ENCODE data around the gene PROX1. TPM values are rescaled to one million over a fixed set of nuclear protein-coding genes. Genes with fewer than 3 reads are reported as not detected.

Gene PROX1
- total and polyA plus RNA-seq, 11 donors: 6.9 to 145 (median 64.4) TPM

DNA sequence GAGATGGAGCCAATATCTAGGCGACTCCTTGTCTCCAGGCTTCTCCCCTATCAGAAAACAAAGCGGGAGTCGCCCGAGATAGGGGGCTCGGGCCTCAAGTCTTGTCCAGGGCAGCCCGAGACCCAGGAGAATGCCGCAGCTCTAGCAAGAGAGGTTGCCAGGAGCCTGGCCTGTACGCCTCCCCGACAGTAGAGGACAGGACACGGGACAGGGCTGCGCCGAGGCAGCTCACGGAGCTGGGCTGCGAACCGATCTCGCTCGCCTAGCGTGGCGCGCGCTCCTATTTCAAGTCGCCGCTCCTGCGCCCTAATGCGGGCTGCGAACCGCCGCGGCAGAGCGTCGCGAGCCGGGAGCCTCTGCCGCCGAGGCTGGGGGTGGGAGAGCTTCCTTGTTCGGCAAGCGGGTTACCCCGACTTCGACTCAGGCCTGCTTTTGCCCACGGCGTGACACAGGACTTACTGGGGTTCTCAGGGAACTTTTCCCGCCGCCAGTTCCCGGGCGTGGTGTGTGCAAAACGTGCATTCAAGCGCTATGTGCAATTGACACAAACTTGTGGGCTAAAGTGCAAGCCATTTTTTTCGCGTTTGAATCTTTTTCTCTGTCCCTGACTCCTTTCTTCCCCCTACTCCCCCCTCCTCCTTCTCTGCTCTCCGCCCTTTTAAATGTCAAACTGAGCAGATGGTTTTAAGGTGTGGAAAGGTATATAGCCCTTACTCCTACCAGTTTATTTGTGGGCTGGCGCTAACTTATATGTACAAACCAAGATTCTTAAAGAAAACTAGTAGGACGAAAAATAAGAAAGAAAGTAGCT is 2.4 kb upstream of the PROX1 start:
- intact Hi-C loops (cut with DNase I): loop anchor here in 9 of 10 donors (2.0 to 10.0 kb wide), 10 partner anchors 42 to 861 kb away; no protein-coding TSS in a partner anchor
- peak overlapping the region in 1 of 12 donors; percentile 9 for H3K27ac ChIP-seq
- TF ChIP-seq, protein P1, sequence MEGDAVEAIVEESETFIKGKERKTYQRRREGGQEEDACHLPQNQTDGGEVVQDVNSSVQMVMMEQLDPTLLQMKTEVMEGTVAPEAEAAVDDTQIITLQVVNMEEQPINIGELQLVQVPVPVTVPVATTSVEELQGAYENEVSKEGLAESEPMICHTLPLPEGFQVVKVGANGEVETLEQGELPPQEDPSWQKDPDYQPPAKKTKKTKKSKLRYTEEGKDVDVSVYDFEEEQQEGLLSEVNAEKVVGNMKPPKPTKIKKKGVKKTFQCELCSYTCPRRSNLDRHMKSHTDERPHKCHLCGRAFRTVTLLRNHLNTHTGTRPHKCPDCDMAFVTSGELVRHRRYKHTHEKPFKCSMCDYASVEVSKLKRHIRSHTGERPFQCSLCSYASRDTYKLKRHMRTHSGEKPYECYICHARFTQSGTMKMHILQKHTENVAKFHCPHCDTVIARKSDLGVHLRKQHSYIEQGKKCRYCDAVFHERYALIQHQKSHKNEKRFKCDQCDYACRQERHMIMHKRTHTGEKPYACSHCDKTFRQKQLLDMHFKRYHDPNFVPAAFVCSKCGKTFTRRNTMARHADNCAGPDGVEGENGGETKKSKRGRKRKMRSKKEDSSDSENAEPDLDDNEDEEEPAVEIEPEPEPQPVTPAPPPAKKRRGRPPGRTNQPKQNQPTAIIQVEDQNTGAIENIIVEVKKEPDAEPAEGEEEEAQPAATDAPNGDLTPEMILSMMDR (IDR thresholded peaks at IDR 0.05): no peak
- no peak for TF ChIP-seq POLR2A (IDR thresholded peaks at IDR 0.05)
- ATAC-seq (no peak), DNase-seq (peak in 2 of 5 donors; percentile 35 to 64)
- H3K36me3 ChIP-seq: no peaks in the 10 kb centered on the region
- peaks cover 6 to 82% (median 47%) of the 10 kb centered on the region in 9 donors for H3K27me3 ChIP-seq
- H3K9me3 ChIP-seq: no peaks in the 10 kb centered on the region
- 12 to 24% (median 17%) methylated on average over 37 to 52 of the region's 52 CpGs for WGBS, 4 donors
- peaks cover 0 to 33% (median 10%) of the 10 kb centered on the region in 12 donors for H3K4me1 ChIP-seq
- H3K4me3 ChIP-seq: peak overlapping the region in 7 of 12 donors; percentile 15 to 83 (median 30)

DNA sequence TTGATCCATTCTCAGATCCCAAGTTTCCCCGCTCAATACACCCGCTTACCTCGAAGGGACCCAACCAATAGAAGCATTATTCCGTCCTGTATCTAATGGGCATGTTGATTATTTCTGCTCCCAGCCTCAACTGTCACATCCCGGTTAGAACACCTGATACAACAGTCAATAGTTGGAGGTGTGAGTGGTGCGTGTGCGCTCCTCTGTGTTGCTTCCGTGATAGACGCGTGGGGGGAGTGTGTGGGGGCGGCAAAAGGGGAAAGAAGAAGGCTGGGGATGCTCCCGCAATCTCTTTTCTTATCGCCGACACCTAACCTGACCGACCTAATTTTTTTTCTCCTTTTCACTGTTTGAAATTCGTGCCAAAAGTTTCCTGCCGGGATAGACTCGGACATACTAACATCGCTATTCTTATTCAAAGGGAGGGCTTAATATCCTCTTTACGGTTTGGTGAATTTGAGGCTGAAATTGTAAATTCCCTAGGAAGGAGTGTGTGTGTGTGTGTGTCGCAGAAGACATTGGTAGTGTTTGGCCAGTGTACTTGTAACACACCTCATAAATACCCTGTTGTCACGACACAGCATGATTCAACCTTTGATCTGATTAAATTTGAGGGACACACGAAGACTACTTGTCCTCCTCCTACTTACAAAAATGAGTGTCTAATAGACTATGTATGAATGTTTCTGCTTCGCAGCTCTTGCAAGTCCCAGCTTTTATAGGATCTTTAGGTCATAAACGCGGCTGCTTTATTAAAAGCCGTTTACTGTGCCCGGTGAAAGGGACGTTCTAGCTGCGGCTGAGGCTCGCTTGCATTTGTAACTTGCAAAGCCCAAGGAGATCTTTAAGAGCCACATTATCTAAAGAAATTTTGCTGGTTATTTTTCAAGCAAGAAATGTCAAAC is 1.5 kb upstream of the PROX1 start:
- Histone ChIP-seq H3K27ac (peak overlapping the region in 4 of 12 donors; percentile 39 to 89 (median 86)), H3K9me3 (no peaks in the 10 kb centered on the region), H3K36me3 (no peaks in the 10 kb centered on the region), H3K4me1 (peaks cover 0 to 33% (median 10%) of the 10 kb centered on the region in 12 donors), H3K27me3 (peaks cover 6 to 74% (median 42%) of the 10 kb centered on the region in 9 donors), H3K4me3 (peak overlapping the region; percentile 42 to 83 (median 64))
- intact Hi-C loops (cut with DNase I): loop anchor here in 9 of 10 donors (2.0 to 10.0 kb wide), 10 partner anchors 41 to 861 kb away; no protein-coding TSS in a partner anchor
- ATAC-seq: no peak
- TF ChIP-seq, protein P1 (IDR thresholded peaks at IDR 0.05): no peak
- TF ChIP-seq POLR2A (IDR thresholded peaks at IDR 0.05): no peak
- DNase-seq: no peak
- 16 to 32% (median 26%) methylated on average over 31 of the region's 31 CpGs for WGBS, 4 donors

DNA sequence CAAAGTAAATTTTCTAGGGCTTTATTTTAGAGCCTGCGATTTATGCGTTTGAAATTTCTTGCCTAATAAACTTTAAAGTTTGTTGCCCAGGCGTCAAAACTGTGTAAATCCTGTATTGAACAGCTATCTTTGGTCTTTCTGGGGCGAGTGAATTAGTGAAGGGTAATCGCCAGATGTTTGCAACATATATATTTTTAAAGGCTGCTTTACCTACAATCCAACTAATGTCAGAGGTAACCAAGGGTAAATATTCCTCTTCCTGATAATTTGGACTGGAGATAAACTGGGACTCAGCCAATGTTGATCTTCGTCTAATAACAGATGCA is 885 bp upstream of the PROX1 start:
- TF ChIP-seq, protein P1 (IDR thresholded peaks at IDR 0.05): no peak
- no peak for TF ChIP-seq POLR2A (IDR thresholded peaks at IDR 0.05)
- Histone ChIP-seq H3K36me3 (no peaks in the 10 kb centered on the region), H3K4me1 (peaks cover 0 to 33% (median 10%) of the 10 kb centered on the region in 12 donors), H3K27ac (peak overlapping the region in 9 of 12 donors; percentile 39 to 94 (median 89)), H3K27me3 (peaks cover 6 to 68% (median 42%) of the 10 kb centered on the region in 9 donors), H3K4me3 (peak overlapping the region; percentile 42 to 83 (median 64)), H3K9me3 (no peaks in the 10 kb centered on the region)
- 9 to 19% (median 14%) methylated on average over 6 of the region's 6 CpGs for WGBS, 4 donors
- intact Hi-C loops (cut with DNase I): loop anchor here in 9 of 10 donors (2.0 to 10.0 kb wide), 10 partner anchors 40 to 862 kb away; no protein-coding TSS in a partner anchor
- DNase-seq (no peak), ATAC-seq (no peak)
